GM10266 (cell line): ENCODE data around the gene VTI1A.
"Not testable (repeated sequence)": the region's sequence is repeated elsewhere in the genome, so short reads cannot be mapped to it uniquely, and the experiment has no call there.

Source experiments
- DNase-seq: peaks from one replicate; pipeline ENCODE4 v3.0.0; 2012; ENCODE audit errors: extremely low spot score
- CTCF ChIP-seq: IDR thresholded peaks from 2 replicates; pipeline ENCODE4 v1.5.1; 2012; ENCODE audit warnings: mild to moderate bottlenecking, low read depth; ENCODE audit not compliant: control insufficient read depth, insufficient read depth; ENCODE audit errors: missing control alignments

VTI1A gene

GRCh38 chr10:112446855-112447619 lies at the start of gene VTI1A, which contains the start of gene ZDHHC6:
Gene VTI1A, plus strand, starts transcription at chr10:112447215. Its CDS starts 159 bp downstream, at chr10:112447374.
Gene ZDHHC6, minus strand, starts transcription at chr10:112446914. Its CDS starts 1,478 bp downstream, at chr10:112445436.
- peak; percentile 29 for TF ChIP-seq CTCF
- DNase-seq, result peak; percentile 79

- no peak for DNase-seq
- TF ChIP-seq CTCF, result no peak
Observed at GRCh38 chr10:112397592-112397991, 49.4 kb upstream of the VTI1A start.

- DNase-seq, result no peak
- no peak for TF ChIP-seq CTCF
Observed at GRCh38 chr10:112402917-112403316, 44.1 kb upstream of the VTI1A start.

- TF ChIP-seq CTCF, result no peak
- no peak for DNase-seq
Observed at GRCh38 chr10:112404617-112405016, 42.4 kb upstream of the VTI1A start.

GRCh38 chr10:112406806-112407205 lies 40.2 kb upstream of the VTI1A start:
- not testable (repeated sequence) for DNase-seq

- no peak for DNase-seq
- no peak for TF ChIP-seq CTCF
Observed at GRCh38 chr10:112407696-112408095, 39.3 kb upstream of the VTI1A start.

- no peak for DNase-seq
- TF ChIP-seq CTCF, result no peak
Observed at GRCh38 chr10:112409299-112409698, 37.7 kb upstream of the VTI1A start.

- TF ChIP-seq CTCF, result no peak
- DNase-seq, result no peak
Observed at GRCh38 chr10:112409755-112410154, 37.3 kb upstream of the VTI1A start.
